Astrocyte (in vitro differentiated cells and primary cell): ENCODE measurements around the gene SORT1. TPM values are rescaled to one million over a fixed set of nuclear protein-coding genes. Genes with fewer than 3 reads are reported as not detected.

ENCODE experiments used
- DNase-seq: peaks from one replicate; pipeline ENCODE4 v3.0.0-alpha.2; 2010; ENCODE audit warnings: low read depth
- FAIRE-seq: peaks from 2 replicates; lab custom pipeline; 2011; peaks lifted over from hg19 to GRCh38; lab: Jason Lieb, UNC
- H2AFZ ChIP-seq: 2 replicates; pipeline ENCODE4 v1.6.0; 2012; ENCODE audit warnings: low read depth, low read length, inconsistent platforms
- H3K27ac ChIP-seq: 2 replicates; pipeline ENCODE4 v1.5.1; 2011; ENCODE audit warnings: low read depth, low read length, inconsistent platforms
- H3K27me3 ChIP-seq: 2 replicates; pipeline ENCODE4 v1.6.0; 2011; ENCODE audit warnings: low read length, inconsistent platforms; ENCODE audit not compliant: insufficient read depth
- H3K36me3 ChIP-seq: 2 replicates; pipeline ENCODE4 v1.5.1; 2011; ENCODE audit warnings: low read length, inconsistent platforms; ENCODE audit not compliant: insufficient read depth
- H3K4me1 ChIP-seq: 2 replicates; pipeline ENCODE4 v1.5.1; 2011; ENCODE audit warnings: low read length, inconsistent platforms; ENCODE audit not compliant: insufficient read depth
- H3K4me2 ChIP-seq: 2 replicates; pipeline ENCODE4 v1.6.0; 2012; ENCODE audit warnings: low read length, inconsistent platforms
- H3K4me3 ChIP-seq: 2 replicates; pipeline ENCODE4 v1.5.1; 2011; ENCODE audit warnings: low read depth, mild to moderate bottlenecking, low read length, inconsistent platforms; ENCODE audit not compliant: insufficient read depth
- H3K79me2 ChIP-seq: 2 replicates; pipeline ENCODE4 v1.6.0; 2012; ENCODE audit warnings: mild to moderate bottlenecking, low read length, inconsistent platforms; ENCODE audit not compliant: insufficient read depth
- H3K9ac ChIP-seq: 2 replicates; pipeline ENCODE4 v1.6.0; 2012; ENCODE audit warnings: mild to moderate bottlenecking, low read length, inconsistent platforms
- H3K9me3 ChIP-seq: 2 replicates; pipeline ENCODE4 v1.5.1; 2012; ENCODE audit warnings: low read depth, mild to moderate bottlenecking, low read length, inconsistent platforms; ENCODE audit not compliant: insufficient read depth
- H4K20me1 ChIP-seq: 2 replicates; pipeline ENCODE4 v1.6.0; 2012; ENCODE audit warnings: low read length, inconsistent platforms; ENCODE audit not compliant: insufficient read depth
- H3K27ac Mint-ChIP-seq: one replicate; pipeline ENCODE4 v1.8.0; 2021; ENCODE audit warnings: mild to moderate bottlenecking, mixed read lengths; ENCODE audit not compliant: unreplicated experiment
- H3K27me3 Mint-ChIP-seq: one replicate; pipeline ENCODE4 v1.8.0; 2021; ENCODE audit warnings: low read depth, mixed read lengths; ENCODE audit not compliant: unreplicated experiment
- H3K36me3 Mint-ChIP-seq: one replicate; pipeline ENCODE4 v1.8.0; 2021; ENCODE audit warnings: low read depth, mixed read lengths; ENCODE audit not compliant: unreplicated experiment
- H3K4me1 Mint-ChIP-seq: one replicate; pipeline ENCODE4 v1.8.0; 2021; ENCODE audit warnings: low read depth, mixed read lengths; ENCODE audit not compliant: unreplicated experiment
- H3K4me3 Mint-ChIP-seq: one replicate; pipeline ENCODE4 v1.8.0; 2021; ENCODE audit warnings: mild to moderate bottlenecking, moderate library complexity, mixed read lengths; ENCODE audit not compliant: unreplicated experiment
- H3K9me3 Mint-ChIP-seq: one replicate; pipeline ENCODE4 v1.8.0; 2021; ENCODE audit warnings: mild to moderate bottlenecking, mixed read lengths; ENCODE audit not compliant: unreplicated experiment
- CTCF ChIP-seq: IDR thresholded peaks from 2 replicates; pipeline ENCODE4 v1.5.1; 2011; ENCODE audit warnings: low read depth, mild to moderate bottlenecking, inconsistent platforms, low read length, moderate library complexity; ENCODE audit not compliant: insufficient read depth
- EZH2 ChIP-seq: IDR thresholded peaks from 2 replicates; pipeline ENCODE4 v1.6.1; 2012; ENCODE audit warnings: mild to moderate bottlenecking, low read length, inconsistent platforms; ENCODE audit not compliant: insufficient read depth
- total RNA-seq: library from RNA; stranded (reverse); gene quantifications from 2 replicates; pipeline ENCODE4 v1.2.1, GENCODE V29; 2021

The SORT1 gene
- total RNA-seq, 1 donor from 2014 or later: 135 TPM

- Mint-ChIP-seq H3K27ac (no peak overlapping the region), H3K4me3 (no peak overlapping the region)
- H3K36me3 ChIP-seq: no peaks in the 10 kb centered on the region
Measured at GRCh38 chr1:109292364-109292763, 105.4 kb downstream of the SORT1 start.

GRCh38 chr1:109290998-109291397 is 106.7 kb downstream of the SORT1 start:
- no peak for FAIRE-seq

More at GRCh38 chr1:109292364-109292763, 105.4 kb downstream of the SORT1 start:
- FAIRE-seq (no peak), DNase-seq (no peak)
- H3K4me1 Mint-ChIP-seq: peaks cover 11% of the 10 kb centered on the region
- no peaks in the 10 kb centered on the region for H3K9me3 ChIP-seq
- peaks cover 2% of the 10 kb centered on the region for H3K27me3 Mint-ChIP-seq
- H3K4me3 ChIP-seq: no peak overlapping the region
- no peak overlapping the region for H3K27ac ChIP-seq
- H3K79me2 ChIP-seq: no peaks in the 10 kb centered on the region
- no peaks in the 10 kb centered on the region for H4K20me1 ChIP-seq
- H3K4me2 ChIP-seq: no peak overlapping the region
- H2AFZ ChIP-seq: peak overlapping the region; percentile 14
- H3K4me1 ChIP-seq: no peaks in the 10 kb centered on the region
- no peaks in the 10 kb centered on the region for H3K27me3 ChIP-seq
- H3K9ac ChIP-seq: no peak overlapping the region
- no peaks in the 10 kb centered on the region for H3K36me3 Mint-ChIP-seq
- TF ChIP-seq EZH2: no peak
- no peak for TF ChIP-seq CTCF
- peaks cover 2% of the 10 kb centered on the region for H3K9me3 Mint-ChIP-seq

More at GRCh38 chr1:109290998-109291397, 106.7 kb downstream of the SORT1 start:
- Histone ChIP-seq H3K4me1 (no peaks in the 10 kb centered on the region), H3K4me3 (no peak overlapping the region), H3K9me3 (no peaks in the 10 kb centered on the region), H3K27me3 (no peaks in the 10 kb centered on the region), H3K9ac (no peak overlapping the region), H3K27ac (no peak overlapping the region), H3K36me3 (no peaks in the 10 kb centered on the region), H3K79me2 (no peaks in the 10 kb centered on the region), H2AFZ (no peak overlapping the region), H3K4me2 (no peak overlapping the region), H4K20me1 (no peaks in the 10 kb centered on the region)
- Mint-ChIP-seq H3K9me3 (peaks cover 2% of the 10 kb centered on the region), H3K36me3 (no peaks in the 10 kb centered on the region), H3K27ac (no peak overlapping the region), H3K27me3 (peaks cover 2% of the 10 kb centered on the region), H3K4me3 (peak overlapping the region; percentile 54), H3K4me1 (peaks cover 10% of the 10 kb centered on the region)
- TF ChIP-seq CTCF (no peak), EZH2 (no peak)
- DNase-seq: no peak
